WTC11 (cell line): ENCODE results near the gene TBC1D12.

ENCODE experiments used
- AFF4 ChIP-seq: sonication (generic); formaldehyde crosslinking; IDR thresholded peaks from 2 replicates; pipeline ENCODE4 v1.8.1; 2023; ENCODE audit warnings: mild to moderate bottlenecking, missing genetic modification reagents, borderline replicate concordance
- ATF2 ChIP-seq: sonication (generic); formaldehyde crosslinking; IDR thresholded peaks from 2 replicates; pipeline ENCODE4 v1.8.1; 2022; ENCODE audit warnings: low read depth, missing genetic modification reagents, borderline replicate concordance
- CREB1 ChIP-seq: sonication (generic); formaldehyde crosslinking; IDR thresholded peaks from 2 replicates; pipeline ENCODE4 v1.8.0; 2023; ENCODE audit warnings: mild to moderate bottlenecking, missing genetic modification reagents
- CREM ChIP-seq: sonication (generic); formaldehyde crosslinking; IDR thresholded peaks from 2 replicates; pipeline ENCODE4 v1.8.1; 2022; ENCODE audit warnings: mild to moderate bottlenecking, missing genetic modification reagents, moderate library complexity
- CTCF ChIP-seq: fragments of 200-600 bp; IDR thresholded peaks from 2 replicates; pipeline ENCODE4 v1.8.0; 2022; ENCODE audit warnings: antibody characterized with exemption
- ELF4 ChIP-seq: sonication (generic); formaldehyde crosslinking; IDR thresholded peaks from 2 replicates; pipeline ENCODE4 v1.8.1; 2022; ENCODE audit warnings: low read depth, mild to moderate bottlenecking, moderate library complexity, missing genetic modification reagents
- KAT7 ChIP-seq: sonication (generic); formaldehyde crosslinking; IDR thresholded peaks from 2 replicates; pipeline ENCODE4 v1.8.1; 2023; ENCODE audit warnings: missing genetic modification reagents, mild to moderate bottlenecking, borderline replicate concordance
- NR3C1 ChIP-seq: sonication (generic); formaldehyde crosslinking; conservative IDR thresholded peaks from 2 replicates; pipeline ENCODE4 v1.8.1; 2023; ENCODE audit warnings: low read depth, mild to moderate bottlenecking, missing genetic modification reagents
- SOX15 ChIP-seq: fragments of 250-450 bp; sonication (Bioruptor Pico); IDR thresholded peaks from 2 replicates; pipeline ENCODE4 v1.9.0; 2021; ENCODE audit warnings: mild to moderate bottlenecking
- TCF7 ChIP-seq: sonication (generic); formaldehyde crosslinking; IDR thresholded peaks from 2 replicates; pipeline ENCODE4 v1.8.0; 2022; ENCODE audit warnings: mild to moderate bottlenecking, low read depth, missing genetic modification reagents, moderate library complexity
- TEAD4 ChIP-seq: sonication (generic); formaldehyde crosslinking; IDR thresholded peaks from 2 replicates; pipeline ENCODE4 v1.8.0; 2022; ENCODE audit warnings: mild to moderate bottlenecking, missing genetic modification reagents
- TP53 ChIP-seq: sonication (generic); formaldehyde crosslinking; IDR thresholded peaks from 2 replicates; pipeline ENCODE4 v1.8.1; 2023; ENCODE audit warnings: mild to moderate bottlenecking, missing genetic modification reagents
- ZBTB43 ChIP-seq: sonication (generic); formaldehyde crosslinking; IDR thresholded peaks from 2 replicates; pipeline ENCODE4 v1.8.1; 2023; ENCODE audit warnings: mild to moderate bottlenecking, missing genetic modification reagents

- TF ChIP-seq CTCF (no peak), ATF2 (CRISPR knock-in tag) (no peak), CREB1 (CRISPR knock-in tag) (no peak), SOX15 (CRISPR knock-in tag) (no peak), KAT7 (CRISPR knock-in tag) (no peak), ELF4 (no peak), TEAD4 (CRISPR knock-in tag) (no peak), AFF4 (CRISPR knock-in tag) (no peak), CREM (CRISPR knock-in tag) (no peak), TCF7 (no peak), ZBTB43 (CRISPR knock-in tag) (no peak), NR3C1 (CRISPR knock-in tag) (no peak), TP53 (CRISPR knock-in tag) (no peak)
Measured at GRCh38 chr10:94375374-94375773, 27.0 kb upstream of the TBC1D12 start.
